GM10248 (cell line): ENCODE data around the gene KLK15.
A peak's percentile ranks its signal among the peaks of the same experiment; 100 is the strongest.
"Not testable (repeated sequence)": the region's sequence is repeated elsewhere in the genome, so short reads cannot be mapped to it uniquely, and the experiment has no call there.

ENCODE experiments used
- CTCF ChIA-PET: fragments of 300-600 bp; sonication (Branson Sonifier 250); formaldehyde crosslinking; extraction: SDS; loops from one replicate; lab custom pipeline; 2021; ENCODE audit warnings: antibody characterized with exemption; lab: Yijun Ruan, JAX
- POLR2A ChIA-PET: fragments of 350-650 bp; sonication (Branson Sonifier 250); formaldehyde crosslinking; extraction: SDS; loops from one replicate; lab custom pipeline; 2020; ENCODE audit warnings: antibody characterized with exemption; lab: Yijun Ruan, JAX
- DNase-seq: peaks from one replicate; pipeline ENCODE4 v3.0.0; 2012; ENCODE audit errors: extremely low spot score
- TF ChIP-seq, protein P1 (sequence below): IDR thresholded peaks from 2 replicates; pipeline ENCODE4 v1.5.1; 2012; ENCODE audit warnings: mild to moderate bottlenecking, low read depth; ENCODE audit errors: extremely low read depth, missing control alignments, control extremely low read depth

KLK15 gene

DNA sequence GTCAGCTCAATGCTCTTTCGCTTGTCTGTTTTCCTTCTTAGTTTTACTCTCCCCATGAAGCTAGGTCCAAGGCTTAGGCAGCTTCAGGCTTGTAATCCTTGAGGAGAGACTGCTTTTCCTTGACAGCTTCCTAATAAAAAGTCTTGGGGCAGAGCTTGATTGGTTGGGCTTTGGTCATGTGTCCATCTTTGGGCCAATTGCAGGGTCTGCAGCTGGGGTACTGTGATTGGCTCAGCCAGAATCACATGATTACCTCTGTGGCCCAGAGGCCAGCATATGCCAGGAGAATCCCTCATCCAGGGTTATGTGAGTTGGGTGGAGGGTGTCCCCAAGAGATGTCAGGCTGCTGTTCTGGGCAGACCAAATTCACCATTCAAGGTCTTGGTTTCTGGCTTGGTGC lies 17.9 kb downstream of the KLK15 start:
- ChIA-PET CTCF (interaction anchor here (1.1 kb wide), 1 partner anchor 9 kb away, joined by 3 read pairs; no protein-coding TSS in a partner anchor), POLR2A (interaction anchor here (1.7 kb wide), 1 partner anchor 11 kb away, joined by 5 read pairs; no protein-coding TSS in a partner anchor)
- TF ChIP-seq, protein P1, sequence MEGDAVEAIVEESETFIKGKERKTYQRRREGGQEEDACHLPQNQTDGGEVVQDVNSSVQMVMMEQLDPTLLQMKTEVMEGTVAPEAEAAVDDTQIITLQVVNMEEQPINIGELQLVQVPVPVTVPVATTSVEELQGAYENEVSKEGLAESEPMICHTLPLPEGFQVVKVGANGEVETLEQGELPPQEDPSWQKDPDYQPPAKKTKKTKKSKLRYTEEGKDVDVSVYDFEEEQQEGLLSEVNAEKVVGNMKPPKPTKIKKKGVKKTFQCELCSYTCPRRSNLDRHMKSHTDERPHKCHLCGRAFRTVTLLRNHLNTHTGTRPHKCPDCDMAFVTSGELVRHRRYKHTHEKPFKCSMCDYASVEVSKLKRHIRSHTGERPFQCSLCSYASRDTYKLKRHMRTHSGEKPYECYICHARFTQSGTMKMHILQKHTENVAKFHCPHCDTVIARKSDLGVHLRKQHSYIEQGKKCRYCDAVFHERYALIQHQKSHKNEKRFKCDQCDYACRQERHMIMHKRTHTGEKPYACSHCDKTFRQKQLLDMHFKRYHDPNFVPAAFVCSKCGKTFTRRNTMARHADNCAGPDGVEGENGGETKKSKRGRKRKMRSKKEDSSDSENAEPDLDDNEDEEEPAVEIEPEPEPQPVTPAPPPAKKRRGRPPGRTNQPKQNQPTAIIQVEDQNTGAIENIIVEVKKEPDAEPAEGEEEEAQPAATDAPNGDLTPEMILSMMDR: no peak
- no peak for DNase-seq

DNA sequence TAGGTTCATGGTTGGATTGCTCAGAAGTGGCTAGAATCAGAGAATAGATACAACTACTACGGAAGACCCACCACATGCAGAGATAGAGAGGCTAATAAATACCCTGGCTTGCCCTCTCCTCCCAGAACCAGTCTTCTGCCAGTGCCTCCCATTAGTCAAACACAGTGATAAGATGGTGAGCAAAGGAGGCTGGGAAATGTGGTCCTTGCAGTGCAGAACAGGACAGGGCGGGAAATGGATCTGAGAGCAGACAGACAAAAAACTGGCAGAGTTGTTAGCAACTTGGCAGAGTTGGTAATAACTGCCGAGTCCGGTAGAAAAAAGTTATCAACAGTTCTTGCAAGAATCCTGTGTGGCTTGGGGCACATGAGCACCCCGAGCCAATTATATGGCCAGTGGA lies 18.5 kb downstream of the KLK15 start:
- CTCF ChIA-PET: interaction anchor here (1.1 to 1.2 kb wide), 2 partner anchors 8 to 107 kb away, joined by 3 read pairs; no protein-coding TSS in a partner anchor
- no peak for DNase-seq

DNA sequence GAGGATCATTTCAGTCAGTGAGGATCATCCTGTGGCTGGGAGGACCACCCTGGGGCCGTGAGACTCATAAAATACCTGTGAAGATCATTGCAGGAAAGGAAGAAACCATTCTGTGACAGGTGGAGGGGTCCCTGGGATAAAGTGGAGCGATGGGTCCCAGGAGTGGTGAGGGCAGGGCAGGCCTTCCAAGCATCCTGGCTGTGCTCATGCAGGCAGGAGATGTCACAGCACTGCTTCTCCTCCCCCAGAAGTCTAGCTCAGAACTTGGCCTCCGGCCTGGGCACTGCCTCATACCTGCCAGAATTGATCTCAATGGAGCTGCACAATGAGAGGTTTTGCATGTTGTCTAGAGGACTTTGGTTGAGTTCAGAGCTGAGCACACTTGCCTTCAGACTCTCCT lies 20.9 kb downstream of the KLK15 start:
- CTCF ChIA-PET: no interaction called here
- POLR2A ChIA-PET: no interaction called here
- TF ChIP-seq, protein P1: no peak
- no peak for DNase-seq

More for the DNA sequence above, 18.5 kb downstream of the KLK15 start:
- TF ChIP-seq, protein P1: no peak
- POLR2A ChIA-PET: interaction anchor here (1.7 kb wide), 1 partner anchor 10 kb away, joined by 5 read pairs; no protein-coding TSS in a partner anchor

DNA sequence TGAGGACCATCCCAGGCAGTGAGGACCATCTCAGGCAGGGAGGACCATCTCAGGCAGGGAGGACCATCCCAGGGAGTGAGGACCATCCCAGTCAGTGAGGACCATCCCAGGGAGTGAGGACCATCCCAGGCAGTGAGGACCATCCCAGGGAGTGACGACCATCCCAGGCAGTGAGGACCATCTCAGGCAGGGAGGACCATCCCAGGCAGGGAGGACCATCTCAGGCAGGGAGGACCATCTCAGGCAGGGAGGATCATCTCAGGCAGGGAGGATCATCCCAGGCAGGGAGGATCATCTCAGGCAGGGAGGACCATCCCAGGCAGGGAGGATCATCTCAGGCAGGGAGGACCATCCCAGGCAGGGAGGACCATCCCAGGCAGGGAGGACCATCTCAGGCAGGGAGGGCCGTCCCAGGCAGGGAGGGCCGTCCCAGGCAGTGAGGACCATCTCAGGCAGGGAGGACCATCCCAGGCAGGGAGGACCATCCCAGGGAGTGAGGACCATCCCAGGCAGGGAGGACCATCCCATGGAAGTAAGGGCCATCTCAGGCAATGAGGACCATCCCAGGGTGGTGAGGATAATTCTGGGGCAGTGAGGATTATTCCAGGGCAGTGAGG lies 21.6 kb downstream of the KLK15 start:
- CTCF ChIA-PET, DNase-seq, POLR2A ChIA-PET: not testable (repeated sequence)

- ChIA-PET CTCF (no interaction called here), POLR2A (no interaction called here)
- DNase-seq: no peak
- TF ChIP-seq, protein P1: no peak
These were observed 24.5 kb downstream of the KLK15 start for GRCh38 chr19:50808856-50809255.

DNA sequence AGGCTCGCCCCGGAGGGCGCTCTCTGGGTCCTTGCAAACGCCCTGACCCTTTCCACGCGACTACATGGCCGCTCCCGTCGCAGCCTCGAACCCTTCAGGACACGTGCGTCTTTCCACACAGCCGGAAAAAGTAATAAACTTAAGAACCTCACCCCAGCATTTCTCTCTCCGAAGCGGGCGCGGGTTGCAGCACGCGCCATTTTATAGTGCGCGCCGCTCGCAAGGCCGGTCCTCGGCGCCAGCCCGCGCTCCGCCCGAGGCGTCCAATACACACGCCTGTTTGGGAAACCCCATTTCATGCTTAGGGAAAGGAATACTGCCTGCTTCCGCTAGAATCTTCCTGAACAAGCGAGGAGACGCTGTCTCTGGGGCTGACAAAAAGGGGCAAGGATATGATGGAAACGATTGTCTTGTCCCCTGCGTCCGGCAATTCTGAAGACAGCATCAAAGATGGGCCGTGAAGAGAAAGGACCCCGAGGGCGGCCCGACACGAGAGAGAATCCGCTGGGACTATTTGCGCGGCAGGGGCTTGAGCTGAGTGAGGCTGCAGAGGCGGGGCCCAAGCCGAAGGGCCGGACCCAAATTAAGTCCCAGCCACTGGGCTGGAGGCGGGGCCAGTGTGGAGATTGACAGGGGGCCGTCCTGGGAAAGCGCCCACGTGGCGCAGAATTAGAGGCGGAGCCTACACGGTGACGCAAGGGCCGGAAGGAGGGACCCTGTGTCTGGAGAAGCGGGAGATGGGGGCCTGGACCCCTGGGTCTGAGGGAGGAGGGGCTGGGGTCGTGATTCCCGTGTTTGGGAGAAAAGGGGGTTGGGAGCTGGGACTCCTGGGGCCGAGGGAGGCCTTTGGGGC lies 28.7 kb downstream of the KLK15 start:
- peak; percentile 98 for DNase-seq
- ChIA-PET CTCF (interaction anchor here (1.1 to 2.4 kb wide), 2 partner anchors 35 to 118 kb away, joined by 3 to 12 read pairs; no protein-coding TSS in a partner anchor), POLR2A (interaction anchor here (0.5 to 2.2 kb wide), 18 partner anchors 10 to 905 kb away, joined by 3 to 13 read pairs (median 4); partner anchors contain the start of genes ACP4 and KLK4)
- TF ChIP-seq, protein P1: no peak
